ENCODE data around the gene CDC45. TPM values are rescaled to one million over a fixed set of nuclear protein-coding genes. Genes with fewer than 3 reads are reported as not detected.

The CDC45 gene
- total RNA-seq, 1 donor from 2014 or later: 50.7 TPM

- no peak overlapping the region for H2AFZ ChIP-seq (replicated peaks)
- Mint-ChIP-seq H3K27me3 (ENCODE audit: insufficient read depth, low read depth) (peaks cover 4% of the 10 kb centered on the region), H3K9me3 (no peaks in the 10 kb centered on the region), H3K4me3 (no peak overlapping the region), H3K36me3 (peaks cover 10% of the 10 kb centered on the region), H3K4me1 (peaks cover 18% of the 10 kb centered on the region), H3K27ac (no peak overlapping the region)
- H3K9me3 ChIP-seq (ENCODE audit: low read depth): no peaks in the 10 kb centered on the region
- DNase-seq (ENCODE audit: low spot score): no peak
- peaks cover 34% of the 10 kb centered on the region for H3K79me2 ChIP-seq (ENCODE audit: low read depth)
- peaks cover 4% of the 10 kb centered on the region for H3K36me3 ChIP-seq
- H3K4me3 ChIP-seq: no peak overlapping the region
- H3K9ac ChIP-seq: no peak overlapping the region
- H3K4me1 ChIP-seq: peaks cover 16% of the 10 kb centered on the region
- H4K20me1 ChIP-seq (ENCODE audit: low read depth): peaks cover 18% of the 10 kb centered on the region
- TF ChIP-seq EZH2phosphoT487 (IDR thresholded peaks at IDR 0.05): no peak
- no peak for TF ChIP-seq EZH2 (IDR thresholded peaks at IDR 0.05)
- TF ChIP-seq CTCF (IDR thresholded peaks at IDR 0.05): no peak
- H3K27me3 ChIP-seq: no peaks in the 10 kb centered on the region
- H3F3A ChIP-seq (ENCODE audit: low read depth): no peaks in the 10 kb centered on the region
- H3K27ac ChIP-seq: no peak overlapping the region
- H3K4me2 ChIP-seq: no peak overlapping the region
Measured at GRCh38 chr22:19482297-19482696, 2.6 kb downstream of the CDC45 start.

GRCh38 chr22:19483481-19484244, 3.9 kb downstream of the CDC45 start:
- H3K4me1 ChIP-seq: peaks cover 7% of the 10 kb centered on the region
- no peaks in the 10 kb centered on the region for H3K9me3 ChIP-seq (ENCODE audit: low read depth)
- H3K36me3 ChIP-seq: peaks cover 4% of the 10 kb centered on the region
- peaks cover 9% of the 10 kb centered on the region for H4K20me1 ChIP-seq (ENCODE audit: low read depth)
- H3K27ac ChIP-seq: no peak overlapping the region
- Mint-ChIP-seq H3K9me3 (no peaks in the 10 kb centered on the region), H3K4me1 (peaks cover 11% of the 10 kb centered on the region), H3K36me3 (peaks cover 10% of the 10 kb centered on the region), H3K27ac (no peak overlapping the region), H3K4me3 (no peak overlapping the region), H3K27me3 (ENCODE audit: insufficient read depth, low read depth) (peaks cover 4% of the 10 kb centered on the region)
- H3F3A ChIP-seq (ENCODE audit: low read depth): no peaks in the 10 kb centered on the region
- H3K79me2 ChIP-seq (ENCODE audit: low read depth): peaks cover 20% of the 10 kb centered on the region
- H3K4me2 ChIP-seq: no peak overlapping the region
- H2AFZ ChIP-seq (replicated peaks): no peak overlapping the region
- no peak overlapping the region for H3K4me3 ChIP-seq
- no peak for TF ChIP-seq EZH2 (IDR thresholded peaks at IDR 0.05)
- no peak for TF ChIP-seq EZH2phosphoT487 (IDR thresholded peaks at IDR 0.05)
- TF ChIP-seq CTCF (IDR thresholded peaks at IDR 0.05): no peak
- no peaks in the 10 kb centered on the region for H3K27me3 ChIP-seq
- H3K9ac ChIP-seq: no peak overlapping the region
- DNase-seq (ENCODE audit: low spot score): no peak

GRCh38 chr22:19488285-19488684, 8.6 kb downstream of the CDC45 start:
- TF ChIP-seq EZH2phosphoT487 (IDR thresholded peaks at IDR 0.05) (no peak), EZH2 (IDR thresholded peaks at IDR 0.05) (no peak), CTCF (IDR thresholded peaks at IDR 0.05) (no peak)
- no peak overlapping the region for H3K4me2 ChIP-seq
- no peaks in the 10 kb centered on the region for H3K27me3 ChIP-seq
- H4K20me1 ChIP-seq (ENCODE audit: low read depth): peaks cover 11% of the 10 kb centered on the region
- no peaks in the 10 kb centered on the region for H3K9me3 ChIP-seq (ENCODE audit: low read depth)
- Mint-ChIP-seq H3K4me3 (no peak overlapping the region), H3K27ac (no peak overlapping the region), H3K27me3 (ENCODE audit: insufficient read depth, low read depth) (no peaks in the 10 kb centered on the region), H3K9me3 (no peaks in the 10 kb centered on the region), H3K4me1 (no peaks in the 10 kb centered on the region), H3K36me3 (peaks cover 12% of the 10 kb centered on the region)
- no peak overlapping the region for H3K9ac ChIP-seq
- no peak for DNase-seq (ENCODE audit: low spot score)
- no peaks in the 10 kb centered on the region for H3F3A ChIP-seq (ENCODE audit: low read depth)
- no peaks in the 10 kb centered on the region for H3K4me1 ChIP-seq
- H3K36me3 ChIP-seq: peaks cover 4% of the 10 kb centered on the region
- H3K79me2 ChIP-seq (ENCODE audit: low read depth): no peaks in the 10 kb centered on the region
- H2AFZ ChIP-seq (replicated peaks): no peak overlapping the region
- no peak overlapping the region for H3K4me3 ChIP-seq
- H3K27ac ChIP-seq: no peak overlapping the region

All from neural progenitor cell (in vitro differentiated cells).